C4-2B (cell line): Measurements from ENCODE around the gene PPP1R14D.

Experiments
- CTCF ChIP-seq: fragments of 450-650 bp; conservative IDR thresholded peaks from 2 replicates; pipeline ENCODE4 v1.5.1; 2017; ENCODE audit warnings: mild to moderate bottlenecking
- ZFX ChIP-seq: fragments of 450-650 bp; IDR thresholded peaks from 2 replicates; pipeline ENCODE4 v1.6.1; 2017

- TF ChIP-seq CTCF (no peak), ZFX (peak; percentile 15; the same call in 1 of the 2 replicates)
These were observed 10.2 kb upstream of the PPP1R14D start for GRCh38 chr15:40838756-40839155.
